Calu3 (cell line): ENCODE results near the gene ZNFX1. TPM values are rescaled to one million over a fixed set of nuclear protein-coding genes. Genes with fewer than 3 reads are reported as not detected.

Experiments
- BruUV-seq: library from RNA; stranded (reverse); fragments of 400-500 nt; replicated peaks from 2 replicates; lab custom pipeline; 2021; lab: Mats Ljungman, UMichigan
- CTCF ChIA-PET: fragments of 300-600 bp; sonication (Branson Sonifier 250); formaldehyde crosslinking; loops from one replicate; lab custom pipeline; 2022; ENCODE audit warnings: antibody characterized with exemption; lab: Charles Lee
- DNase-seq: peaks from one replicate; pipeline ENCODE4 v3.0.0; 2022
- H3K27ac Mint-ChIP-seq: one replicate; pipeline ENCODE4 v1.8.0; 2022; ENCODE audit warnings: mixed read lengths; ENCODE audit not compliant: unreplicated experiment
- H3K27me3 Mint-ChIP-seq: one replicate; pipeline ENCODE4 v1.8.0; 2022; ENCODE audit warnings: mixed read lengths; ENCODE audit not compliant: unreplicated experiment
- H3K36me3 Mint-ChIP-seq: one replicate; pipeline ENCODE4 v1.8.0; 2022; ENCODE audit warnings: mild to moderate bottlenecking, moderate library complexity, mixed read lengths; ENCODE audit not compliant: insufficient read depth, unreplicated experiment
- H3K4me1 Mint-ChIP-seq: one replicate; pipeline ENCODE4 v1.8.0; 2022; ENCODE audit warnings: mild to moderate bottlenecking, low read depth, mixed read lengths; ENCODE audit not compliant: unreplicated experiment
- H3K4me3 Mint-ChIP-seq: one replicate; pipeline ENCODE4 v1.8.0; 2022; ENCODE audit warnings: mild to moderate bottlenecking, low read depth, moderate library complexity, mixed read lengths; ENCODE audit not compliant: unreplicated experiment
- H3K9me3 Mint-ChIP-seq: one replicate; pipeline ENCODE4 v1.8.0; 2022; ENCODE audit warnings: low read depth, mixed read lengths; ENCODE audit not compliant: unreplicated experiment
- CTCF ChIP-seq: fragments of 200-600 bp; IDR thresholded peaks from one replicate; pipeline ENCODE4 v1.8.0; 2022; ENCODE audit warnings: antibody characterized with exemption; ENCODE audit not compliant: unreplicated experiment
- intact Hi-C: fragments of 100-400 bp; cut with micrococcal nuclease; formaldehyde crosslinking; loops from one replicate; pipeline ENCODE4 v1.10.0; 2022; ENCODE audit not compliant: unreplicated experiment
- total RNA-seq: library from RNA; stranded (reverse); gene quantifications from 2 replicates; pipeline ENCODE4 v1.2.3, GENCODE V29; 2022

The ZNFX1 gene
- total RNA-seq, 1 experiment from 2014 or later = 94.1 TPM

DNA sequence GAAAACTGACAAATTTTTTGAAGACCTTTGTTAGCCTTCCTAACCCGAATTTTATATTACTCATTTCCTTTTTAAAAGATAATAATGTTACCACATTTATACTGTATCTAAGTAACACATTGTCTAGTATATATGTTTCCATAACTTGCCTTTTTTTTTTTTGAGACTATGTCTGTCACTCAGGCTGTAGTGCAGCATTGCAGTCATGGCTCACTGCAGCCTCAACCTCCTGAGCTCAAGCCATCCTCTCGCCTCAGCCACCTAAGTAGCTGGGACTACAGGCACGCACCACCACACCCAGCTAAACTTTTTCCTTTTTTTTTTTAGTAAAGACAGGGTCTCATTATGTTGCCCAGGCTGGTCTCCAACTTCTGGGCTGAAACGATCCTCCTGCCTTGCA is 18.6 kb downstream of the ZNFX1 start:
- H3K27me3 Mint-ChIP-seq = no peaks in the 10 kb centered on the region
- no peaks in the 10 kb centered on the region for H3K9me3 Mint-ChIP-seq
- peaks cover 6% of the 10 kb centered on the region for H3K4me1 Mint-ChIP-seq
- no peak overlapping the region for H3K27ac Mint-ChIP-seq
- no peak for TF ChIP-seq CTCF
- no TSS peak for BruUV-seq
- peaks cover 94% of the 10 kb centered on the region for H3K36me3 Mint-ChIP-seq
- intact Hi-C loops = no loop called here
- CTCF ChIA-PET = interaction anchor here (0.7 to 2.1 kb wide), 3 partner anchors 13 to 122 kb away, joined by 3 to 4 read pairs (median 3); no protein-coding TSS in a partner anchor
- no peak for DNase-seq
- H3K4me3 Mint-ChIP-seq = no peak overlapping the region

GRCh38 chr20:49256261-49256660 is 21.6 kb downstream of the ZNFX1 start:
- no peaks in the 10 kb centered on the region for H3K27me3 Mint-ChIP-seq
- peaks cover 93% of the 10 kb centered on the region for H3K36me3 Mint-ChIP-seq
- intact Hi-C loops = no loop called here
- no peak for TF ChIP-seq CTCF
- H3K27ac Mint-ChIP-seq = no peak overlapping the region
- CTCF ChIA-PET = no interaction called here
- no peaks in the 10 kb centered on the region for H3K4me1 Mint-ChIP-seq
- BruUV-seq = no TSS peak
- DNase-seq = no peak
- H3K4me3 Mint-ChIP-seq = no peak overlapping the region
- H3K9me3 Mint-ChIP-seq = no peaks in the 10 kb centered on the region

DNA sequence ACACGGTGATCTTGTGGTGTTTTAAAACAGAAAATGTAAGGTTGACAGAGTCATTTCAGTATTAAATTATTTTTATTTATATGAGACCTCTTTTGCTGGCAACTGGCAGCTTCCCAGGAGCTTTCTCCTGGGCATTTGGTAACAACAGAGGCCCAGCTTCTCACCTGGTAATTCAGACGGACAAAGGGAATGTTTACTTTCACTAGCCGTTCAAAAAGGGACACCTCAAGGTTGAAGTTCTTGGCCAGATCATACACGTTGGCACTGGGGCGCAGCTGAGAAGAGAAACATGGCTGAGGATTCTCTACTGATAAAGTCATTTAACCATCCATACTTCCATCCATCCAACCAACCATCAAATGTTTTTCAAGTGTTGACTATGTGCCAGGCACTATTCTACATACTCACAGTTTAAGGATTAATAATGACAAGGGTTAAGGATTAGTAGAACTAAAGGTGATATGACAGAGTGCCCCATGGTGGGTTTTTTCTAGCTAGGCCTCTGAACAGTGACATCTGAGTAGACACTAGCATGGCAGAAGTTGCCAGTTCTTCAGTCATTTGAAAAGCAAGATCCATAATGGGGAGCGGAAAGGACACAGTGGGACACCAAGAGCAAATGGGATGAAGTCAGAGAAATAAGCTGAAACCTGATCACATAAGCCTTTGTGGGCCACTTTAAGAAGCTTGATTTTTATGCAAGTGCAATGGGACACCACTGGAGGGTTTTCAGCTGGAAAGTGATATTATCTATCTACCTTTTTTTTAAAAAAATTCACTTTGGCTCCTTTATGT is 25.1 kb downstream of the ZNFX1 start:
- no peak for TF ChIP-seq CTCF
- DNase-seq = no peak
- H3K27ac Mint-ChIP-seq = no peak overlapping the region
- intact Hi-C loops = no loop called here
- no peak overlapping the region for H3K4me3 Mint-ChIP-seq
- CTCF ChIA-PET = interaction anchor here (0.8 to 1.3 kb wide), 2 partner anchors 13 to 16 kb away, joined by 3 read pairs; no protein-coding TSS in a partner anchor
- no peaks in the 10 kb centered on the region for H3K27me3 Mint-ChIP-seq
- peaks cover 88% of the 10 kb centered on the region for H3K36me3 Mint-ChIP-seq
- no peaks in the 10 kb centered on the region for H3K9me3 Mint-ChIP-seq
- no TSS peak for BruUV-seq
- no peaks in the 10 kb centered on the region for H3K4me1 Mint-ChIP-seq

DNA sequence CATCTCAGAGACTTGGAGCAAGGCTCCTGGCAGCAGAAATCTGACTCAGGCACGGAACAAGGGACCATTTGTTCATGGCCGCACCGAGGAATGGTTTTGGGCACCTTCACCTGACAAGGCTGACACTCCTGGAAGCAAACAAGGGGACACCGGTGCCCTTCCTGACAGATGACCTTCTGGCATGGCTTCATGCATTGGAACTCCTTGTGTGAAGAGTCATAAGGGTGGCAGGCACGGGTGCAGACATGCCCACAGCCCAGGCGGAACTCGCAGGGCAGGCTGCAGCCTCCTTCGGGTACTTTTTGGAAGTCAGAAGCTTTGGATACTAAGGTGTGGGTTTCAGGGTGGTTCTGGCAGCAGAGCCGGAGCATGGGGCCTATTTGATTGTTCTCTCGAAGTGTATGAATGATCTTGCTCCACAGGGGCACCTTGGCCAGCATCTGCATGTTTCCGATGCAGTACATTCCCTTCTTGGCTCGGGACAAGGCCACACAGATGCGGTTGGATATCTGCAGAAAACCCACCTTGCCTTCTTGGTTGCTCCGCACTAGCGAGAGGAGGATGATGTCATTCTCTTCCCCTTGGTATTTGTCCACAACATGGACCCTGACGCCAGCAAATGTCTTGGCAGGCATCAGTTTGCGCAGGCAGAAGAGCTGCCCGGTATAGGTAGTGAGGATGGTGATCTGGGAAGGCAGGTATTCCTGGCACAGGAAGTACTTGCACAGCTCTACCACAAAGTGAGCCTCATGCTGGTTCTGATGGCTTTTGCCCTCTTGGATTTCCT is 28.8 kb downstream of the ZNFX1 start:
- Mint-ChIP-seq H3K4me1 (no peaks in the 10 kb centered on the region), H3K27ac (no peak overlapping the region), H3K4me3 (no peak overlapping the region), H3K9me3 (no peaks in the 10 kb centered on the region), H3K27me3 (no peaks in the 10 kb centered on the region), H3K36me3 (peaks cover 91% of the 10 kb centered on the region)
- CTCF ChIA-PET = interaction anchor here (0.5 kb wide), 1 partner anchor 760 kb away, joined by 3 read pairs; no protein-coding TSS in a partner anchor
- intact Hi-C loops = loop anchor here (5.0 kb wide), 1 partner anchor 73 kb away; no protein-coding TSS in a partner anchor
- no peak for DNase-seq
- TF ChIP-seq CTCF = no peak
- BruUV-seq = no TSS peak
